ENCODE data around the gene CTIF.

Gene CTIF

DNA sequence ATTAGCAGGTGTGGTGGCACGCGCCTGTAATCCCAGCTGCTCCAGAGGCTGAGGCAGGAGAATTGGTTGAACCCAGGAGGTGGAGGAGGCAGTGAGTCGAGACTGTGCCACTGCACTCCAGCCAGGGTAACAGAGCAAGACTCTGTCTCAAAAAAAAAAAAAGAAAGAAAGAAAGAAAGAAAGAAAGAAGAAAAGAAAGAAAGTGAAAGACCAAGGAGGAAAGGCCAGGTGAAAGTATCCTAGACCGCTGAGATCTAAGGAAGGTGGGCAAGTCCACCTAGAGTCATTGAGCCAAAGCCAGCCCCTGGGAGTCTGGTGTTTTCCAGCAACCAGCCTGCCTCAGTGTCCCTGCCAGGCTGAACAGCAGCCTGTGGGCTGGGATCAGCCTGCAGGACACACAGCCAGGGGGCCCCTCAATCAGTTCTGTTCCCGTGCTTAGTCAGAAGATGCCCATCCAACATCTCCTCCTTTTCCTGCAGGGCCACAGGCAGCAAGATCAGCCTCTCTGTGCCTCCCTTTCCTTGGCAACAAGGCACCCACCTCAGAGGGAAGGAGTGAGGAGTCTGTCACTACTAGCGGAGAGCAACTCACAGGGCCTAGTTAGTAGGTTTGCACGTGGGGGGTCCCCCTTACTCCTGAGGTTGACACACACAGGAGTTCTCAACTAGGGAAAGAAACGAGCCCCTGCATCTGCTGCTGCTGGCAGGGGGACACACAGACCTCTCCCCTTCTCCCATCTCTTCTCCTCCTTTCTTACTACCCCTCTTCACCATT lies 347.9 kb downstream of the CTIF start:
- DNase-seq (ENCODE audit: low read depth) = no peak

DNA sequence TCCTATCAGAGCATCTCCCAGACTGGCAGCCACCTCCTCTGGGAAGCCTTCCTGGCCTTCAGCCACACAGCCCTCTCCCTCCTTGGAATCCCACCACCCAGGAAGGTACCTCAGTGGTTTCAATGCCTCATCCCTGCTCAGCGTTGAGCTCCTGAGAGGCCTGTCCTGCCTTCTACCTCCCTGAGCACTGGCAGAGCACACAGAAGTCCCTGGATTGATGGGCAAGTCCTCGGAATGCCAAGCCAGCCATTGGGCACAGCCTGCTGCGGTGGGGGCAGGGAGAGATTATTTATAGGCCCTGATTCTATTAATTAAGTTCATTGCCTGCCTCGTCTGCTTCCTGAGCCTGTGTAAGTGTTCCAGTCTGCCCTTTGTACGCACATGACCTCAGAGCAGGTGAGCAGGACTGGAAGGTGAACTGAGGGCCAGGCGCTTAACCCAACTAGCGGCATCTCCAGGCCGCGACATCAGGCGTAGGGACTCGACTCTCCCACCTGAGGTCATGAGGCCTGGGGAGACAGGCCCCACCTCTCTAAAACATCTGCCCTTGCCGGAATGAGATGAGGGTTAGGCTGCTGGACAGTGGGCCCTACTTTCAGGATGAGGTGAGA lies 348.6 kb downstream of the CTIF start:
- DNase-seq (ENCODE audit: low read depth) = no peak

- DNase-seq (ENCODE audit: low read depth) = no peak
Measured at GRCh38 chr18:48887905-48888772, 349.3 kb downstream of the CTIF start.

DNA sequence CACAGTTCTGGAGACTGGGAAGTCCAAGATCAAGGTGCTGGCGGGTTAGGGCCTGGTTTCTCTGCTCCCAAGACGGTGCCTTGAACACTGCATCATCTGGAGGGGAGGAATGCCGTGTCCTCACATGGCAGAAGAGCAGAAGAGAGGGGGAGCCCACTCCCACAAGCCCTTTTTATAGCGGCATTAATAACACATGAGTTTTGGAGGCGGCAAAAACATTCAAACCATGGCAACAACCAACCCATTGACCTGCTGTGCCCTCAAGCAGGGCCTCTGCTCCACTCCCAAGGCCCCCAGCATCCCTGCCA lies 349.9 kb downstream of the CTIF start:
- no peak for DNase-seq (ENCODE audit: low read depth)

GRCh38 chr18:48889115-48889941 lies 350.5 kb downstream of the CTIF start:
- DNase-seq (ENCODE audit: low read depth) = no peak

DNA sequence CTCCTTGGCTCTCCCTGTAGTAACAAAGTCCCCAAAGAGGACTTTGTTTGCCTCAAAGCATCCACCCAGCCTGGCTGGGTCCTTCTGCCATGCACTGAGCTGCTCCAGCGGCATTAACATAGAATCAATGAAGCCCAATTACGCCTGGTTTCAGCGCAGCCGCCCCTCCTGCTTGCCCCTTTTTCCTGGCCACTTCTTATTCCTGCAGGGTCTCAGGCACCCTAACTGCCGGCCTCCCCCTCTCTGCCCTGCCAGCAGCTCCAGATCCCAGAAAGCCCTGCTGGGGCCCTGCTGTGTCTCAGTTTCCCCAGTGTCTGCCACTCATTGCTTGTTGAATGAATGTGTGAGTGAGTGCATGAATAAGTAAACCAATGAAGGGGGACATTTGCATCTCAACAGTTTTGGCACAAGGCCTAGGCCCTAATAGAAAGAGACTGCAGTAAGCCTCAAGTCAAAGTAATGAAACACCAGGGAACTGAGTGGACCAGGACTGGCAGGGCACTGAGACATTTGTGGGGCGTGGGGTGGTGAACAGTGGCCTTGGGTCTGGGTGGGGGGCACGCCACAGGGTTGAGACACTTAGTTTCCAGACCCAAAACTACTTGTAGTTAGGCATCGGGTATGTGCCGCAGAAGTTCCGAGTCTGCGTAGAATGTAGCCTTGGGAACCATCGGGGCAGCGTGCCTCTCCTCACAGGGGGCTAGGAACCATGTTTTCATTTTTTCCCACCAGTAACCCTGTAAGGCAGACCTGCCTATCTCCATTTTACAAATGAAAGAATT lies 351.3 kb downstream of the CTIF start:
- no peak for DNase-seq (ENCODE audit: low read depth)

- DNase-seq (ENCODE audit: low read depth) = no peak
Measured at GRCh38 chr18:48891721-48892120, 352.9 kb downstream of the CTIF start.

DNA sequence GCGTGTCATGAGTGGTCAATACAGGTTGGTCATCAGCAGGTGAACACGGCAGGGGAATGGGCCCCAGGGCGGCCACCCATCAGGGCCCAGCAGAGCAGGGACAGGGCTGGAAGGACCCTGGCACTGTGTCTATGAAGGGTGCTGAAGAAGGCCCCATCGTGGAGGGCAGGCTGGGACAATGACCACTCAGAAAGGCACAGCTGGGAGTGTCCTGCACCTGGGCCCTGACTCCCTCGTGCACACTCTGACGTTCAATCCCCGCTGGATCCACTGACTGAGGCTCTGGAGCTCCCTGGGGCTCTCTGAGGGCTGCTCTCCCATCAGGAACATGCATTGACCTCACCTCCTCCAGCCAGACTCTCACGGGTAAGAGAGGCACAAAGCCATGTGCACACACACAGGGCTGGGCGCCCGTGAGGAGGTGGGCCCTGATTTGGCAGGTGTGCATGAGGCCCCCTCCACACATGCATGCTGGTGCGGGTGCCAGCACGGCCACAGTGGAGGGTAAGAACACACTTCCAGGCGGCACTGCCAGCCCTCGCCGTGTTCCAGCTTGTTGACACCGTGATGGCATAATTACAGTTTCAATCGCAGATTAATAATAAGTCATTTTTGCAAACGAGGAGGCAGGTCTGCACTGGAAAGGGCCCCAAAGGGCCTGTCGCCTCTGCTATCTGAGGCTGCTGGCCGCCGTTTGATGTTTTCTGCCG lies 353.5 kb downstream of the CTIF start:
- DNase-seq (ENCODE audit: low read depth) = no peak

DNA sequence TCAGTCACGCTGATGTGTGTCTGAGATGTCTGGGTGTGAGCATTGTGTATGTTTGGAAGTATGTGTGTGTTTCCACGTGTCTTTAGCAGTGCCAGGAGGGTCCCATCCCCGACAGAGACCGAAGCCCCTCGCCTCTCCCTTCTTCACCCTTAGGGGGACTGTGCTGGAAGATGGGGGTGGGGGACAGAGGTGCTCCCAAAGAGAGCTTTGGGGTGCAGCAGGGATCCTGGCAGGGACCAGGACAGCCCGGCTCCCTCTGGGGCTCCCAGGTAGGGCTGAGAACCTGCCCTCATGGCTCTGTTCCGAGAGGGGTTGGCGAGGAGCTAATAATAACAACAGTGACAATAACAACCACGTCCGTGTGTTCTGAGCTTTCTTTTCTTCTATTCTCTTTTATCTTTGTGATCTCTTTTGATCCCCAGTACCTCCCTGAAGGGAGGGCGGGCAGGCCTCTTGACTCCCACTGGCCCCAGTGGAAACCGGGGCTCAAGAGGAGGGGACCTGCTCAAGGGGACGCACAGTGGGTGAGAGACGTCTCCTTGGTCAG lies 354.3 kb downstream of the CTIF start:
- no peak for DNase-seq (ENCODE audit: low read depth)

DNA sequence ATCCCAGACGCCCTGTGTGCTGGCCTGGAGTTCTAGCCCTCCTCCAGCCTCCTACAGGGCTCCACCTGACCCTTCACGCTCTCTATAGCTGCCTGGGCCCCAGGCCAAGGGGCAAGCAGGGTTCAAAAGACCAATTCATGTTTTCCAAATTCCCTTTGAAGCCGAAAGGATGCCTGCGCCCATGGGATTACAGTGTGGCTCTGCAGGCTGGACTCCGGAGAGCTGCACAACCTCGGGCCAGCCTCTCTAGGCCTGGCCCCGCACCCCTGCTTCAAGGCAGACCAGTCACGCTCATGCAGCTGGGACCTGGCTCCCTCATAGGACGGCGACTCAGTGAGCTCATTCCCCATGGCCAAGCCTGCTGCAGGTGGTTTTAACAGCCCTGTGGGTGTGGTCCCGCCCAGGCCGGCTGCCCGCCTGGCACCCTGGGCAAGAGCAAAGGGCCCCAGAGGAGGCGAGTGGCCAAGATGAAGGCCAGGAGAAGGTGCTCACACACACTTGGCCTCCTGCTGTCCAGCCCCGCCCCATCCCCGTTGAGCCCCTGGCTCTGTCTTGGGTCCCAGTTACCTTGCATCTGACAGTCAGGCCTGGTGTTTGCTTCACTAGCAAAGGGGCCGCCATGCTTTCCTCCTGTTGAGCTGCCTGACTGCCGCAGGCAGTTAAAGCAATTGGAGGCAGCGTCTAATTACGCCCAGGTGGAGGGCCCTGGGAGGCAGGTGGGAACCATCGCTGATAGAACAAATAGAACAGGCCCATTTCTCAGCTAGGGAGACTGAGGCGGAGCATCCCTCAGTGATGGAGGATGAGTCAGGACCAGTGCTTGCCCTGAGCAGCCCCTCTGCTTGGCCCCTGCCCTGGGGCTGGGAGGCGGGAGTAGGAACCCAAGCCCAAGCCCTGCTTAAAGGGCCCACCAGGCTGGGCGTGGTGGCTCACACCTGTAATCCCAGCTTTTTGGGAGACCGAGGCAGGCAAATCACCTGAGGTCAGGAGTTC lies 355.1 kb downstream of the CTIF start:
- DNase-seq (ENCODE audit: low read depth) = no peak

- DNase-seq (ENCODE audit: low read depth) = no peak
Measured at GRCh38 chr18:48894799-48895346, 356.0 kb downstream of the CTIF start.

- DNase-seq (ENCODE audit: low read depth) = no peak
Measured at GRCh38 chr18:48896326-48896874, 357.6 kb downstream of the CTIF start.

DNA sequence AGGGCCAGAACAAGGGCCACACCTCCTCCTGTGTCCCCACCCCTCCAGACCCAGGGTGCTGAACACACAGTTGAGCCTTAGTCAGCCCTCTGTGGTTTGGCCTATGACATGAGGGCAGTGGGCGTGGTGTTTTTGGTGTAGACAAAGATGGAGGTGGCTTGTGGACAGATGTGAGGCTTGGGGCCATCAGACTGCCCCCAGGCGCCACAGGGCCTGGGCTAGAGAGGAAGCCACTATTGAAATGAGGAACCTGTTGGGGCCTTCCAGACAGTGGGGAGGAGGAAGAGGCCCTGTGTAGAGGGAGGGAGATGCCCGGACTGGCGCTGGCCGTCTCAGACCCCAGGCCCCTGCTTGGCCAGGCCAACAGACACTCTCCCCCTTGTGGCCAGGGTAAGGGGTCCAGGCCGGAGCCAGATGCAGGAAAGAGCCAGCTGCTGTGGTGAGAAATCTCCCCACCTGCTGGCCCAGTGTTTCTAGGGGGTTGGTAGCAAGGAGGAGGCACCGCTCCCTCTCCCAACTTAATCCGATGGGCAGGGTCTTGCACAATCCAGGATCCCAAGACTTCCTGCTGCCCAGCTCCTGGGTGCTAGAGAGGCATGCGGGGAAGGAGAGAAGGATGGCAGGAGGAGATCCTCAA lies 358.2 kb downstream of the CTIF start:
- DNase-seq (ENCODE audit: low read depth) = no peak

- no peak for DNase-seq (ENCODE audit: low read depth)
Measured at GRCh38 chr18:48897531-48897930, 358.7 kb downstream of the CTIF start.

GRCh38 chr18:48898521-48898920 lies 359.7 kb downstream of the CTIF start:
- DNase-seq (ENCODE audit: low read depth) = no peak

- DNase-seq (ENCODE audit: low read depth) = no peak
Measured at GRCh38 chr18:48899558-48900174, 360.8 kb downstream of the CTIF start.

DNA sequence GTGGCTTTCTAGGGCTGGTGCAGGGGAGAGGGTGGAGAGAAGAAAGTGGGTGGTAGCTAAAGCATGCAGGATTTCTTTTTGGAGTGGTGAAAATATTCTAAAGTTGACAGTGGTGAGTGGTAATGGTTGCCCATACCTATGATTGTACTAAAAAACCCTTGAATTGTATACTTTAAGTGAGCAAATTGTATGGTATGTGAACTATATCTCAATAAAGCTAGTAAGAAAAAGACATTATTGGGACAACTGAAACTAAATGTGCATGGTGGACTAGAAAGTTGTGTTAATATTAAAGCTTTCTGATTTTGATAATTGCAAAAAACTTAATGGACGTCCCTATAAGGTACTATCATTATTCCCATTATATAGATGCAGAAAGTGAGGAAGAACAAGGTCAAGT lies 361.6 kb downstream of the CTIF start:
- DNase-seq (ENCODE audit: low read depth) = no peak

Measured in stimulated activated CD8-positive, alpha-beta memory T cell treated with anti-CD3 and anti-CD28 coated beads, Interleukin-12 subunit alpha, Interleukin-12 subunit beta, amount 100 ng/mL, for 1 hour (primary cell).